Measurements from ENCODE around the gene ADRA1B.

DNA sequence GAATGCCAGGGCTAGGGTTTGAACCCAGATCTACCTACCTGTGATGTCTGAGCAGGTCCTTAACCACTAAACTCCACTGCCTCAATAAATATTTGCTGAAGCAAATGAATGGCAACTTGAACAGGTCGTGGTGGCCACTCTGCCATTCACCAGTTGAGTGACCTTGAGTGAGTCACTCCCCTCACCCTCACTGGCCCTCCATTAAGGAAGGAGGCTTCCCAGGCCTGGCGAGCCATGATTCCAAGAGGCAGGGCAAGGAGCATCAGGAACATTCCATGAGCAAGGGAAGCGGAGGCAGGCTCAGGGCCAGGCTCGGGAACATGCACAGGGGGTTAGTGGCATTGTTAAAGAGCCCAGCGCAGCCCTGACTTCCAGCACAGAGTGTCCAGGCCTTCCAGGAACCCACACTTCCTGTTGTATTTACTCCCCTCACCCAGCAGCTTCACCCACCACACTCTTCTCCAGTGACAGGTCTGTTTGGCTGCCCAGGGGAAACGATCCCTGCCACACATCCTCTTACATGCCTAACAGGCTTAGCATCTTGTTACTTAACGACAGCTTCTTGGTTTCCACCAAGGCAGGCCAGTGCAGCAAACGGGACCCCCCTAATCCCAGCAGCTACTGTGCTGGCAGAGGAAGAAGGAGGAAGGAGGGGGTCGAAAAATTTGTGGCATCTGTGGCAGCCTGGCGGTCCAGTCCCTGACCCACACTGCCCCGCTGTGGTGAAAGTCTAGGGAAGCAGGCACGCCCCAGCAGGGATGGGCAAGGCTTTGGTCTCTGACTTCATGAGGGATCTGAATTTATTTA lies 49.0 kb downstream of the ADRA1B start:
- TF ChIP-seq POLR2A (IDR thresholded peaks at IDR 0.05) = no peak
- TF ChIP-seq, protein P1, sequence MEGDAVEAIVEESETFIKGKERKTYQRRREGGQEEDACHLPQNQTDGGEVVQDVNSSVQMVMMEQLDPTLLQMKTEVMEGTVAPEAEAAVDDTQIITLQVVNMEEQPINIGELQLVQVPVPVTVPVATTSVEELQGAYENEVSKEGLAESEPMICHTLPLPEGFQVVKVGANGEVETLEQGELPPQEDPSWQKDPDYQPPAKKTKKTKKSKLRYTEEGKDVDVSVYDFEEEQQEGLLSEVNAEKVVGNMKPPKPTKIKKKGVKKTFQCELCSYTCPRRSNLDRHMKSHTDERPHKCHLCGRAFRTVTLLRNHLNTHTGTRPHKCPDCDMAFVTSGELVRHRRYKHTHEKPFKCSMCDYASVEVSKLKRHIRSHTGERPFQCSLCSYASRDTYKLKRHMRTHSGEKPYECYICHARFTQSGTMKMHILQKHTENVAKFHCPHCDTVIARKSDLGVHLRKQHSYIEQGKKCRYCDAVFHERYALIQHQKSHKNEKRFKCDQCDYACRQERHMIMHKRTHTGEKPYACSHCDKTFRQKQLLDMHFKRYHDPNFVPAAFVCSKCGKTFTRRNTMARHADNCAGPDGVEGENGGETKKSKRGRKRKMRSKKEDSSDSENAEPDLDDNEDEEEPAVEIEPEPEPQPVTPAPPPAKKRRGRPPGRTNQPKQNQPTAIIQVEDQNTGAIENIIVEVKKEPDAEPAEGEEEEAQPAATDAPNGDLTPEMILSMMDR (IDR thresholded peaks at IDR 0.05) = peak in 4 of 6 experiments; percentile 36 to 61 (median 58)

Data from Peyer's patch (tissue), 4 donors.